Stimulated activated CD4-positive, alpha-beta T cell treated with anti-CD3 and anti-CD28 coated beads, Interleukin-15, amount 100 ng/mL, for 24 hours (primary cell): ENCODE data around the gene MKNK1.
A peak's percentile ranks its signal among the peaks of the same experiment; 100 is the strongest.

Experiments
- DNase-seq: peaks from one replicate; pipeline ENCODE4 v3.0.0-alpha.2; 2020

The MKNK1 gene

GRCh38 chr1:46618754-46619415 lies 14.8 kb upstream of the MKNK1 start:
- no peak for DNase-seq

DNA sequence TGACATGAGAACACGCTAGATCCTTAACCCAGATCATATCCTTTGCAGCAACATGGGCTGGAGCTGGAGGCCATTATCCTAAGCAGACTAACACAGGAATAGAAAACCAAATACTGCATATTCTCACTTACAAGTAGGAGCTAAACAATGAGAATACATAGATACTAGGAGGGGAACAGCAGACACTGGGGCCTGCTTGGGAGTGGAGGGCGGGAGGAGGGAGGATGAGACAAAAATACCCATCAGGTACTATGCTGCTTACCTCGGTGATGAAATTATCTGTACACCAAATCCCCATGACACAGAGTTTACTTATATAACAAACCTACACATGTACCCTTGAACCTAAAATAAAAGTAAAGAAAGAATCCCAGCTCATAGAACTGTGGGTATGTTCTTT lies 13.8 kb upstream of the MKNK1 start:
- no peak for DNase-seq

- DNase-seq: no peak
Measured at GRCh38 chr1:46617108-46617800, 13.2 kb upstream of the MKNK1 start.

- peak; percentile 77 for DNase-seq
Measured at GRCh38 chr1:46616277-46617107, 12.4 kb upstream of the MKNK1 start, which contains the start of gene MOB3C. Gene MOB3C (minus strand): TSS chr1:46616811. CDS start chr1:46613321, 3,490 bp downstream.

GRCh38 chr1:46615735-46616134 lies 11.7 kb upstream of the MKNK1 start:
- peak; percentile 37 for DNase-seq

DNA sequence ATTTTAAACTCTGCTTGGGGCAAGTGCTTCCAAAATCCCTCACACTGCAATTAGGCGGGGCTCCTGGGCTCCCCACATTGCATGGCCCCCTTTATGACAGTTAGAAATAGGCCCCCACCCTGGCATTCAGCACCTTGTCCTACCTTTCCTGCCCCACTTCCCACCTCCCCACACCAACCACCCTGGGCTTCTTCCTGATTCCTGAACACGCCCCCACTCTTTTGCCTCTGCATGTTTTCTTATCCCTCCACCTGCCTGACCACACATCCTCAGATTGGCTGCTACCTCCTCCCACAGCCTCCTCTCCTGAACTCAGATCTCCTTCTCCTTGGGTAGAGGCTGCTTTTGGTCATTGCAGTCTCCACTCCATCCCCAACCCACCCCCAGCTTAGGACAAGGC lies 11.0 kb upstream of the MKNK1 start:
- no peak for DNase-seq

GRCh38 chr1:46614604-46614984 lies 10.5 kb upstream of the MKNK1 start:
- no peak for DNase-seq

DNA sequence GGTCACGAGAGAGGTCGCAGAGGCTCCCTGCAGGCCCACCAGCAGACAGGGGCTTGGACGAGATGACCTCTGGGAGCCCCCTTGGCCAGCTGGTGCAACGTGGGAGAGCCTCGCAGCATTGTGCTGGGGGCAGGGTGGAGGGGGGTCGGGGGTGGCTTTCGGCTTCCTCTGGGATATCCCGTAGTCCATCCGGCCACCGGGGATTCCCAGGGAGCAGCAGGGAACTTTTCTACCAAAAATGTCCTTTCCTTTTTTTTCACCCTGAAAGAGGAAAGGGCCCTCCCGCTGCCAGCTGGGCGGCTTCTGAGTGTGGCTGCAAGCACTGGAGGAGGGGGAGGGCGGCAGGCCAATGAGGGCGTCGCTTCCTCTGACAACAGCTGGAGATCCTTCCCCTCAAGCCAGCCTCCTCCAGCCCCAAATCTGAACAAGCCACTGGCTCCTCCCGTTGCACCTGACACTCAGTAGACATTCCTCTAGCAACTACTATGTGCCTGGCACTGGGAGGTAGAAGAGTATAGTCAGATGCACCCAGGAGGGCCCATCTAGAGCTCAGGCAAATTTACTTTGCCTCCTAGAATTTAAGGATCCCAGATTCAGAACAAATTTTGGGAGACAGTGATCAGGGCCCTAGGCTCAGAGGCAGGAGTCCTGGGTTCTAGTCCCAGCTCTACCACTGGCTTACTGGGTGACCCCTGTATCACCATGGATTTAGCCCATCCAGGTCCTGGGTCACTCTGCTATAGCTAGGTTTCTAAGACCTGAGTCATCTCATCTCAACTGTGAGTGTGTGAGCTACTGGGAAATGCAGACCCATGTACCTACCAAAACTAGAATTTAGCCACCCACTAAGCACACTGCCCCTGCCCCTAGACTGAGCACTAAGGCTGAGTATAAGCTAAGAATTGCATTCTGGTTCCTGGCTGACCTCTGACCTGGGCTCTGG lies 9.9 kb upstream of the MKNK1 start:
- peak; percentile 54 for DNase-seq

GRCh38 chr1:46612937-46613660 lies 9.0 kb upstream of the MKNK1 start:
- DNase-seq: no peak

DNA sequence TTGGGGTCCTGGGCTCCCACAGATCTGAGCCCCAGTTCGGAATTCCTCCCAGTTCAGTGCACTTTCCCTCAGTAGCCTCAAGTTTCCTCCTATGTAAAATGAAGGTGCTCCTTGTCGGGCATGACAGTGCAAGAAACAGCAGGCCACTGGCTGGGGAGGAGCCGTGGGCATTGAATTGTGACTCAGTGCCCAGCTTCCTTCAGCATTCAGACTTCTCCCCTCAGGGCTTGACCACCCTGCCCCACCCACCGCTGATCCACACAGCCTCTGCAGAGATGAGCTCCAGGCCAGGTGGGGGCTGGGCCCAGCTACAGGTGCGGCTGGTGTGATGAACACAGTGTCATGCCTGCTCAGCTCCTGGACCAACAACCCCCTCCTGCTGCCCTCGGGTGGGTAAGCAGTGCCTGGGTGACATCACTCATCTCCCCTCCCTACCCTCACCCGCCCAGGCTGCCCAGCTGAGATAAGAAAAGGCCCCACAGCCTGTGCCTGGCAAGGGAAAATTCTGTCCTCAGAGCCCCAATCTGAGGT lies 7.7 kb upstream of the MKNK1 start:
- DNase-seq: no peak

DNA sequence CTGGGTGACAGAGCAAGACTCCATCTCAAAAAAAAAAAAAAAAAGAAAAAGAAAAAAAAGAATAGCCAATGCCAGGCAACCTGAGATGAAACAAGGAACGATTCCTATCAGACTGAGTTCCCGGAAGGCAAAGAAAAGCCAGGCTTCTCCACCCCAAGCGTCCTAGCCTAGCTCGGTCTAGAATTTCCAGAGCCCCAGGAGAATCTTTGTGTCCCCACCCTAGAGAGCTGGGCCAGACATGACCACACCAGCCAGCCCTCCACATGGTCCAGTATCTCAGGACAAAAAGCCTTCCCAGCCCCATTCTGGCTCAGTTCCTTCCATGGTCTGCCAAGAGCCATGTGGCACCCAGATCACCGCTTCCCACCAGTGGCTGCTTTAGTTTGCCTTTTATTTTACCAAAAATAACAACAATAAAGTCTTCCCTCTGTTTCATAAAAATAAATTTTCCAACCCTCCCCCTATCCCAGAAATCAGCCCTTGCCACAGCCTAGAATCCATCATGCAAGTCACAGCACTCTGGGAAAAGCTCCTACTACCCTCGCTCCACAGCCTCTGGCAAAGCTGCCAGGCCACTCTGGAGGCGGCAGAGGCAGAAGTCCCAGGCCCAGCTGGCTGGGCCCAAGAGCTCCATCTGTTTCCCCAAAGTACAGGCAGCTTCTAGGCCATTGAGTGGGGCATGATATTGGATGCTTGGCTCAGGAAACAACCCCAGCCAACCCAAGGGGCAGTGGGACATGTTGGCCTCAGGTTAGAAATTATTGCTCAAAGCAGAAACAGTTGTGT lies 3.5 kb upstream of the MKNK1 start:
- DNase-seq: no peak

- DNase-seq: no peak
Measured at GRCh38 chr1:46606255-46606965, 2.3 kb upstream of the MKNK1 start.

DNA sequence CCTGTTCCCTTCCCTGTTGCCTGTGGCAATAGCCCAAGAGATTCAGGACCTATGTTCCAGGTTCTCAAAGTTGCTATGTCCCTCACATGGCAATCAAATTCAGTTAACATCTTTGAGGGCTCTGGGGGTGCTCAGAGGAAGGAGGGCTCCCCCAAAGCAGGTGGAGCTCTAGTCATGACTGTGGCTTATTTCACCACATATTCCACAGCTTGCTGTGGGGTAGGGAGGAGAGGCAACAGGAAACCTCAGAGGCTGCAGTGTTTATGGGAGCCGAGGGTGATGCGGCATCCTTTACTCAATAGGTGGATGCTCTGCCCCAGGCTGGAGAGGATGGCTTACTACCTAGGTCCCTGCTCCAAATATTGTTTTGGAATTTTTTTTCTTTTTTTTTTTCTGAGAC lies 1.2 kb upstream of the MKNK1 start:
- DNase-seq: no peak

DNA sequence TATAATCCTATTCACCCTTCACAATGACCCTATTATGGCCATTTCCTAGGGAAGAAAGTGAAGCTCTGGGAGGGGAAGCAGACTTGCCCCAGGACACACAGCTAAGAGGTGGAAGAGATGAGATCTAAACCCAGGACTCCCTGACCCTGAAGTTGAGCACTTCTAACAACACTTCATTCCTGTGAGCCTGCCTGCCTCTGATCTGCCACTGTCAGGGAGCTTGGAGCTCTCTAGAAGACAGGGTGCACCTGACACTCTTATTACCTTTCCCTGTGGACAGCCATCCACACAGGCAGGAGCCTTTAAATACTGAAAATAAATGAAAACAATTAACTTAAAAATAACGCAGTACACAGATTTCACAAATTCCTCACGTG lies 599 bp downstream of the MKNK1 start:
- no peak for DNase-seq

GRCh38 chr1:46601257-46602007 lies 2.6 kb downstream of the MKNK1 start:
- DNase-seq: no peak

DNA sequence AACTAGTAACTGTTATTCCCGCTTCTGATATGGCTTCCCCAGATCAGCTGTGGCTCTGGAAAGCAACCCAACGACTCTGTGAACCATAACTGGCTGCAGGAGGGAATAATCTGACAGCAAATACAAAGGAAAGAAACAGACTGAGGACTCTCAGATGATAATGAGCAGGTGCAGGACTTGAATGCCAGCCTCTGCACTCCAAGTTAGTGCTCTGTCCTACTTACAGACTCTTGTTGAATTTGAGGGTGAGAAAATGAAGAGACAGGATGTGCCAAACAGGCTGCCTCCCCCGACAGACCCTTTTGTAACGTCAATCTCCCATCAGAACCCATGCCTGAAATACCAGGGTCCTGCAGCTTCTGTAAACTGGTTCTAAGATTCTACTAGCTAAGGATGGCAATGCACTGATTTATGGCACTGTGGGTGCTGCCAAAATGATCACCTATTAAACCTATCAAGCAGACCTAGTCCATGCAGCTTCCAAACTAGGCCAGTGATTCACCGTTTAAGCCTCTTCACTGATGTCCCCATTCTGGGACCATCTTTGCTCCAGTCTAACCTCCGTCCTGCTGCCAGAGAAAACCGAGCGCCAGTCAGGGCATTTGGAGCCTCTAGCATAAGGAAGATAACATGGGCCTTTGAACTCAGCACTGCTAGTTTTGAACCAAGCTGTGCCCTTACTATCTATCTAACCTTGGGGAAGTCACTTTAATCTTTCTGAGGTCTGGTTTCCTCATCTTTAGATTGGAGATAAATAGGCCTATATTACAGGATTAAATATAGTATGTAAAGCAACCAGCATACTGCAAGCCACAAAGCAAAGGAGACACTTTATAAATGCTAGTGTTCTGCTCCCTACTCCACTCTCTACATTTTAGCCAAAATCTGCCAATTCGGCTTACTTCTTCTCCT lies 4.8 kb downstream of the MKNK1 start:
- DNase-seq: no peak

DNA sequence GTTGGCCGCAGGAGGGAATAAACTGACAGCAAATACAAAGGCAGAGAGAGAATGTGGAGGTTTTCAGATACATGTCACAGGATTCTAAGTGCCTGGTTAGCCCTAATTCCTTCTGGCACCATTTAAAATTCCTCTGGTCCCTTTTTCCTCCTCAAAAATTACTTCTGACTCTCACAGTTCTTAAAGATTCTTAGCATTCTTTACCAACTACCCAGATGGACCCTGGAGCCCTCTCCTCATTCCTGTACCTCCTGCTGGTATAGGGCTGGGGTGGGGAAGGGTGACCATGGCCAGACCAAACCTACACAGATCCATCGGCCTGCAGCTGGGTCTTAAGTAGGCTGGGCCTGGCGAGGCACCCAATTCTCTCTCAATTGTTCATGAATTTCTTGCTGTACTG lies 7.2 kb downstream of the MKNK1 start:
- DNase-seq: no peak

DNA sequence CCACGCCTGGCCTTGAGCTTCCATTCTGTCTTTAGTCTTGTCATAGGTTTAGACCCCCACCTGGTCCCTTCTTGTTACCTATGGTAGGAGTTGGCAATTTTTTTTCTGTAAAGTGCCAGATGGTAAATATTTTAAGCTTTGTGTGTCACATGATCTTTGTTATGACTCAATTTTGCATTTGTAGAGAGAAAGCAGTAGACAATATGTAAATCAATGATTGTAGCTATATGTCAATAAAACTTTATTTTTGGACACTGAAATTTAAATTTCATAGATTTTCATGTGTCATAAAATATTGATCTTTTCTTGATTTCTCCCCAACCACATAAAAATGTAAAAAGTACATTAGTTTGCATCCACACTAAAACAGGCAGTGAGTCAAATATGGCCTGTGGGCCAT lies 8.0 kb downstream of the MKNK1 start:
- no peak for DNase-seq
